Measurements from ENCODE around the gene SEC23IP. TPM values are rescaled to one million over a fixed set of nuclear protein-coding genes. Genes with fewer than 3 reads are reported as not detected.

Gene SEC23IP
- total RNA-seq, 1 donor: 28.6 TPM

DNA sequence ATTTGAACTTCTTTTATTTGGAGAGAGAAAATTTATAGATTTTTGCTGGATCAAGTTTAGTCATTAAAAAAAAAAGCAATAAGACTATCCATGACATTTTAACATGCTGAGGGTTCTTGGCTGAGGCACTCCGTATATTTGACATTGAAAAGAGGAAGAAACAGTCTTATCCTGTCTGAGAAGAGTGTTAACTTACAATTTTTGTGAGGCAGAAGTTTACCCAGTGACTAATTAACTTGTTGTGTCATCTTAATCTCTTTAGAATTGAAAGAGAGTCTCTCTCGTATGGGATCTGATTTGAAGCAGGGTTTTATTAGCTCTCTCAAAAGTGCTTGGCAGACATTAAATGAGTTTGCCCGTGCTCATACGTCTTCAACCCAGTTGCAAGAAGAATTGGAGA is 39.3 kb downstream of the SEC23IP start:
- Histone ChIP-seq H3K4me1 (ENCODE audit: insufficient read depth, low read length) (peaks cover 5% of the 10 kb centered on the region), H3K4me3 (ENCODE audit: insufficient read depth, low read length) (no peak overlapping the region), H4K20me1 (ENCODE audit: insufficient read depth, low read length) (peaks cover 4% of the 10 kb centered on the region), H3K27ac (ENCODE audit: low read depth, low read length) (no peak overlapping the region), H3K4me2 (ENCODE audit: insufficient read depth, low read length) (no peak overlapping the region), H3K9me3 (ENCODE audit: low read depth, low read length) (no peaks in the 10 kb centered on the region), H2AFZ (ENCODE audit: low read length) (no peak overlapping the region), H3K36me3 (ENCODE audit: insufficient read depth, low read length) (peaks cover 82% of the 10 kb centered on the region), H3K79me2 (ENCODE audit: insufficient read depth, low read length) (peaks cover 4% of the 10 kb centered on the region), H3K27me3 (ENCODE audit: insufficient read depth, low read length) (no peaks in the 10 kb centered on the region)
- TF ChIP-seq, protein P1, sequence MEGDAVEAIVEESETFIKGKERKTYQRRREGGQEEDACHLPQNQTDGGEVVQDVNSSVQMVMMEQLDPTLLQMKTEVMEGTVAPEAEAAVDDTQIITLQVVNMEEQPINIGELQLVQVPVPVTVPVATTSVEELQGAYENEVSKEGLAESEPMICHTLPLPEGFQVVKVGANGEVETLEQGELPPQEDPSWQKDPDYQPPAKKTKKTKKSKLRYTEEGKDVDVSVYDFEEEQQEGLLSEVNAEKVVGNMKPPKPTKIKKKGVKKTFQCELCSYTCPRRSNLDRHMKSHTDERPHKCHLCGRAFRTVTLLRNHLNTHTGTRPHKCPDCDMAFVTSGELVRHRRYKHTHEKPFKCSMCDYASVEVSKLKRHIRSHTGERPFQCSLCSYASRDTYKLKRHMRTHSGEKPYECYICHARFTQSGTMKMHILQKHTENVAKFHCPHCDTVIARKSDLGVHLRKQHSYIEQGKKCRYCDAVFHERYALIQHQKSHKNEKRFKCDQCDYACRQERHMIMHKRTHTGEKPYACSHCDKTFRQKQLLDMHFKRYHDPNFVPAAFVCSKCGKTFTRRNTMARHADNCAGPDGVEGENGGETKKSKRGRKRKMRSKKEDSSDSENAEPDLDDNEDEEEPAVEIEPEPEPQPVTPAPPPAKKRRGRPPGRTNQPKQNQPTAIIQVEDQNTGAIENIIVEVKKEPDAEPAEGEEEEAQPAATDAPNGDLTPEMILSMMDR (IDR thresholded peaks at IDR 0.05; ENCODE audit: extremely low read depth, low read depth, low read length): no peak
- no peak for DNase-seq (ENCODE audit: insufficient read length, low spot score, missing footprints)

DNA sequence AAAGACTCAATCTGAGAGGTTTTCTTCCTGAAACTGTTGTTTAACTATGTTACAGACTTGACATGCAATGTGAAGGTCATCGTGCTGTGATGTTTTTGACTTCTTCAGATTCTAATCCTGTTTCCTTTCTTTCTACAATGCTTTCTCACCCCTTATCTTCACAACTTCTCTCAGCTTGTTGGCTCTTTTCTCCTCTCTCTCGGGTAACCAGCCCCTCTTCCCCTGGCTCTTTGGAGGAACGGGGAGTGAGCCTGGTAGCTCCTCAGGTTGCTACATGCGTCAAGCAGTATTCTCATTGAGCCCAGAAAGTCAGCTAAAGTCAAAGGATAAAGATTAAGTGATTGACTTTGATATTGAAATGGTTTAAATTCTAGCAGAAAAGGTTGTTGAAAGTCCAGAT is 40.1 kb downstream of the SEC23IP start:
- Histone ChIP-seq H3K79me2 (ENCODE audit: insufficient read depth, low read length) (peaks cover 4% of the 10 kb centered on the region), H3K4me2 (ENCODE audit: insufficient read depth, low read length) (no peak overlapping the region), H2AFZ (ENCODE audit: low read length) (no peak overlapping the region), H3K4me3 (ENCODE audit: insufficient read depth, low read length) (no peak overlapping the region), H3K4me1 (ENCODE audit: insufficient read depth, low read length) (peaks cover 5% of the 10 kb centered on the region), H3K27ac (ENCODE audit: low read depth, low read length) (no peak overlapping the region), H4K20me1 (ENCODE audit: insufficient read depth, low read length) (peaks cover 4% of the 10 kb centered on the region), H3K36me3 (ENCODE audit: insufficient read depth, low read length) (peaks cover 75% of the 10 kb centered on the region), H3K27me3 (ENCODE audit: insufficient read depth, low read length) (no peaks in the 10 kb centered on the region), H3K9me3 (ENCODE audit: low read depth, low read length) (no peaks in the 10 kb centered on the region)
- TF ChIP-seq, protein P1 (IDR thresholded peaks at IDR 0.05; ENCODE audit: extremely low read depth, low read depth, low read length): no peak
- DNase-seq (ENCODE audit: insufficient read length, low spot score, missing footprints): no peak

DNA sequence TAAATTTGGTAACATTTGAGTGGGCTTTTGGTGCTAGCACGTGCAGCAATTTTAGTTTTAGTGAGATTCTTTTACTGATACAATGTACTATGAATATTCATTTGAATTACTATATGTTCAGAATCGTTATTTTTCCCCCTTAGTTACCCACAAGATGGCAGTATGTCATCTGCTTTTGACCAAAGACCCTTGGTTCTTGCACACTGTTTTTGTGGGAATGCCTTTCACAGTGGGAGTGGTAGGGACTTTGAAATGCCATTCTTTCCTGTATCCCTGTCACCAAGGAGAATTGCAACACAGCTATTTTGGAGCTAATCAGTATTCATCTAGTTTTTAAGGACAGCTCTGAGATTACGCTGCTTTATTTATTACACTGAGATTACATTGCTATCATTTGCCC is 40.6 kb downstream of the SEC23IP start:
- Histone ChIP-seq H3K27me3 (ENCODE audit: insufficient read depth, low read length) (no peaks in the 10 kb centered on the region), H3K79me2 (ENCODE audit: insufficient read depth, low read length) (peaks cover 4% of the 10 kb centered on the region), H3K4me3 (ENCODE audit: insufficient read depth, low read length) (no peak overlapping the region), H3K27ac (ENCODE audit: low read depth, low read length) (no peak overlapping the region), H3K4me2 (ENCODE audit: insufficient read depth, low read length) (no peak overlapping the region), H3K4me1 (ENCODE audit: insufficient read depth, low read length) (peaks cover 5% of the 10 kb centered on the region), H2AFZ (ENCODE audit: low read length) (no peak overlapping the region), H3K36me3 (ENCODE audit: insufficient read depth, low read length) (peaks cover 71% of the 10 kb centered on the region), H4K20me1 (ENCODE audit: insufficient read depth, low read length) (peaks cover 4% of the 10 kb centered on the region), H3K9me3 (ENCODE audit: low read depth, low read length) (no peaks in the 10 kb centered on the region)
- no peak for DNase-seq (ENCODE audit: insufficient read length, low spot score, missing footprints)
- TF ChIP-seq, protein P1 (IDR thresholded peaks at IDR 0.05; ENCODE audit: extremely low read depth, low read depth, low read length): peak; percentile 38

DNA sequence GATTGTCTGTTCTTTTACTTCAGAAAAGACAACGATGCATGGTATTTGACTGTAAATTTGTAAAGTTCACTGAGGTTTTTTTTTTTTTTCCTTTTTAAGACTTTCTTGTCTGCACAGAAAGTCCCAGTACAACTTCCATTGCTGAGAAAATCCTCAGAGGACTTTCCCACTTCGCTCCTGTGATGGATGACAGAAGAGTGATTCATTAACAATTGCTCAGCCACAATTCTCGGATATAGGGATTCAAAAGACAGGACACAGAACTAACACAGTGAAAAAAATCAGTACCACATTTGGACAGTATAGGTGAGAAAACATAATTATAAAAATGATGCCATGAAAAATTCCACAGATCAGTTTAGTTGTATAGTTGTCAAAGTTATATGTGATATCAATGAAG is 48.0 kb downstream of the SEC23IP start:
- TF ChIP-seq, protein P1 (IDR thresholded peaks at IDR 0.05; ENCODE audit: extremely low read depth, low read depth, low read length): no peak

More for the DNA sequence above, 48.0 kb downstream of the SEC23IP start:
- H3K36me3 ChIP-seq (ENCODE audit: insufficient read depth, low read length): peaks cover 38% of the 10 kb centered on the region
- H3K4me2 ChIP-seq (ENCODE audit: insufficient read depth, low read length): no peak overlapping the region
- no peak overlapping the region for H3K27ac ChIP-seq (ENCODE audit: low read depth, low read length)
- no peaks in the 10 kb centered on the region for H4K20me1 ChIP-seq (ENCODE audit: insufficient read depth, low read length)
- no peak overlapping the region for H3K4me3 ChIP-seq (ENCODE audit: insufficient read depth, low read length)
- no peak for DNase-seq (ENCODE audit: insufficient read length, low spot score, missing footprints)
- no peaks in the 10 kb centered on the region for H3K9me3 ChIP-seq (ENCODE audit: low read depth, low read length)
- no peaks in the 10 kb centered on the region for H3K4me1 ChIP-seq (ENCODE audit: insufficient read depth, low read length)
- H2AFZ ChIP-seq (ENCODE audit: low read length): no peak overlapping the region
- no peaks in the 10 kb centered on the region for H3K79me2 ChIP-seq (ENCODE audit: insufficient read depth, low read length)
- H3K27me3 ChIP-seq (ENCODE audit: insufficient read depth, low read length): no peaks in the 10 kb centered on the region
